H9 (cell line): ENCODE results near the gene HMGB4. TPM values are rescaled to one million over a fixed set of nuclear protein-coding genes. Genes with fewer than 3 reads are reported as not detected.

Experiments used
- DNase-seq: peaks from one replicate; pipeline ENCODE4 v3.0.0-alpha.2; 2017
- H2AFZ ChIP-seq: one replicate; pipeline ENCODE4 v1.6.1; 2013; ENCODE audit warnings: mild to moderate bottlenecking, low read length, control low read depth, moderate library complexity
- H2AK5ac ChIP-seq: 2 replicates; pipeline ENCODE4 v1.6.1; 2013; ENCODE audit warnings: low read length, control low read depth, mixed read lengths; ENCODE audit not compliant: insufficient read length
- H2BK120ac ChIP-seq: one replicate; pipeline ENCODE4 v1.6.1; 2013; ENCODE audit warnings: low read depth, mild to moderate bottlenecking, low read length, control low read depth, inconsistent platforms; ENCODE audit not compliant: poor library complexity, severe bottlenecking
- H2BK12ac ChIP-seq: 2 replicates; pipeline ENCODE4 v1.6.1; 2013; ENCODE audit warnings: low read length, control low read depth, mixed read lengths, low read depth; ENCODE audit not compliant: insufficient read length
- H2BK15ac ChIP-seq: 2 replicates; pipeline ENCODE4 v1.6.1; 2013; ENCODE audit warnings: low read depth, low read length, control low read depth
- H2BK20ac ChIP-seq: one replicate; pipeline ENCODE4 v1.6.1; 2013; ENCODE audit warnings: low read depth, mild to moderate bottlenecking, low read length, control low read depth, inconsistent platforms; ENCODE audit not compliant: poor library complexity, severe bottlenecking
- H2BK5ac ChIP-seq: 2 replicates; pipeline ENCODE4 v1.6.1; 2013; ENCODE audit warnings: low read length, control low read depth, mixed read lengths; ENCODE audit not compliant: insufficient read length
- H3K14ac ChIP-seq: 2 replicates; pipeline ENCODE4 v1.6.1; 2013; ENCODE audit warnings: low read length, control low read depth; ENCODE audit not compliant: insufficient read depth
- H3K18ac ChIP-seq: 2 replicates; pipeline ENCODE4 v1.6.1; 2013; ENCODE audit warnings: low read depth, mild to moderate bottlenecking, mixed read lengths, low read length, control low read depth; ENCODE audit not compliant: insufficient read length
- H3K23ac ChIP-seq: 2 replicates; pipeline ENCODE4 v1.6.1; 2013; ENCODE audit warnings: low read length, control low read depth, mixed read lengths, low read depth; ENCODE audit not compliant: insufficient read length
- H3K23me2 ChIP-seq: 2 replicates; pipeline ENCODE4 v1.6.1; 2013; ENCODE audit warnings: low read depth, mild to moderate bottlenecking, mixed read lengths, low read length, control low read depth; ENCODE audit not compliant: insufficient read length, poor library complexity, severe bottlenecking
- H3K27ac ChIP-seq: 2 replicates; pipeline ENCODE4 v1.5.1; 2013; ENCODE audit warnings: low read length, control low read depth, mixed read lengths, low read depth; ENCODE audit not compliant: insufficient read length
- H3K27me3 ChIP-seq: 2 replicates; pipeline ENCODE4 v1.6.1; 2013; ENCODE audit warnings: low read length, control low read depth, inconsistent platforms; ENCODE audit not compliant: insufficient read depth
- H3K4ac ChIP-seq: 2 replicates; pipeline ENCODE4 v1.6.1; 2013; ENCODE audit warnings: low read depth, mild to moderate bottlenecking, control low read depth, inconsistent platforms, low read length, moderate library complexity
- H3K4me1 ChIP-seq: 2 replicates; pipeline ENCODE4 v1.6.1; 2013; ENCODE audit warnings: low read length, control low read depth, inconsistent platforms; ENCODE audit not compliant: insufficient read depth
- H3K4me2 ChIP-seq: 2 replicates; pipeline ENCODE4 v1.6.1; 2013; ENCODE audit warnings: low read length, control low read depth, mixed read lengths; ENCODE audit not compliant: insufficient read length, insufficient read depth
- H3K56ac ChIP-seq: 2 replicates; pipeline ENCODE4 v1.6.1; 2013; ENCODE audit warnings: low read depth, mild to moderate bottlenecking, mixed read lengths, low read length, control low read depth; ENCODE audit not compliant: insufficient read length
- H3K79me1 ChIP-seq: 2 replicates; pipeline ENCODE4 v1.6.1; 2013; ENCODE audit warnings: low read depth, mild to moderate bottlenecking, moderate library complexity, low read length, control low read depth, inconsistent platforms; ENCODE audit not compliant: insufficient read depth, poor library complexity, severe bottlenecking
- H3K79me2 ChIP-seq: 2 replicates; pipeline ENCODE4 v1.6.1; 2013; ENCODE audit warnings: low read length, control low read depth, inconsistent platforms; ENCODE audit not compliant: insufficient read depth
- H3K9ac ChIP-seq: 2 replicates; pipeline ENCODE4 v1.6.1; 2013; ENCODE audit warnings: low read length, control low read depth, mixed read lengths; ENCODE audit not compliant: insufficient read length; ENCODE audit errors: extremely low read depth
- H3K9me3 ChIP-seq: one replicate; pipeline ENCODE4 v1.6.1; 2013; ENCODE audit warnings: low read depth, low read length, inconsistent platforms; ENCODE audit not compliant: control insufficient read depth
- H3T11ph ChIP-seq: one replicate; pipeline ENCODE4 v1.6.1; 2013; ENCODE audit warnings: mild to moderate bottlenecking, low read length, control low read depth, inconsistent platforms
- H4K20me1 ChIP-seq: one replicate; pipeline ENCODE4 v1.6.1; 2013; ENCODE audit not compliant: control insufficient read depth, insufficient read length, insufficient read depth
- H4K5ac ChIP-seq: 2 replicates; pipeline ENCODE4 v1.6.1; 2013; ENCODE audit warnings: low read depth, mild to moderate bottlenecking, mixed read lengths, low read length, control low read depth; ENCODE audit not compliant: insufficient read length
- H4K8ac ChIP-seq: replicated peaks from 2 replicates; pipeline ENCODE4 v1.6.1; 2013; ENCODE audit warnings: low read length, control low read depth, mixed read lengths, low read depth; ENCODE audit not compliant: insufficient read length
- H4K91ac ChIP-seq: 2 replicates; pipeline ENCODE4 v1.6.1; 2013; ENCODE audit warnings: low read depth, mild to moderate bottlenecking, moderate library complexity, mixed read lengths, low read length, control low read depth; ENCODE audit not compliant: insufficient read length
- H3K27ac Mint-ChIP-seq, 3 experiments: 2 replicates in 2 of 3; 3 replicates in 1 of 3; pipeline ENCODE4 v1.8.0; 2020 to 2021; ENCODE audit warnings: mixed read lengths in 3 of 3, mild to moderate bottlenecking in 1 of 3, moderate library complexity in 1 of 3
- H3K27me3 Mint-ChIP-seq: 2 replicates; pipeline ENCODE4 v1.8.0; 2021; ENCODE audit warnings: low read depth, mild to moderate bottlenecking, moderate library complexity, mixed read lengths
- H3K36me3 Mint-ChIP-seq, 3 experiments: 2 replicates in 2 of 3; 3 replicates in 1 of 3; pipeline ENCODE4 v1.8.0; 2020 to 2021; ENCODE audit warnings: low read depth in 3 of 3, mixed read lengths in 3 of 3; ENCODE audit not compliant: insufficient read depth in 1 of 3
- H3K4me1 Mint-ChIP-seq, 2 experiments: 2 replicates each; pipeline ENCODE4 v1.8.0; 2020; ENCODE audit warnings: mixed read lengths in 2 of 2
- H3K4me3 Mint-ChIP-seq, 2 experiments: 2 replicates in 1 of 2; 3 replicates in 1 of 2; pipeline ENCODE4 v1.8.0; 2020 to 2021; ENCODE audit warnings: mild to moderate bottlenecking in 2 of 2, mixed read lengths in 2 of 2, moderate library complexity in 1 of 2
- H3K9me3 Mint-ChIP-seq, 2 experiments: 2 replicates in 1 of 2; 3 replicates in 1 of 2; pipeline ENCODE4 v1.8.0; 2020; ENCODE audit warnings: mild to moderate bottlenecking in 2 of 2, mixed read lengths in 2 of 2, moderate library complexity in 1 of 2
- WGBS: extraction: QIAGEN DNeasy Blood & Tissue Kit; methylation state at CpG from one replicate; pipeline ENCODE4 v1.1.7; 2013; ENCODE audit warnings: missing lambda C conversion rate, low lambda C conversion rate, mixed read lengths; ENCODE audit not compliant: insufficient read length; ENCODE audit errors: extremely low coverage; 5-methylcytosine and 5-hydroxymethylcytosine counted together
- total RNA-seq: library from RNA; stranded (reverse); gene quantifications from 2 replicates; pipeline ENCODE4 v1.2.1, GENCODE V29; 2021
- TF ChIP-seq, protein P1 (sequence below): fragments of 200-600 bp; sonication (generic); conservative IDR thresholded peaks from 3 replicates; pipeline ENCODE4 v1.8.0; 2021; ENCODE audit warnings: antibody characterized with exemption, mild to moderate bottlenecking

HMGB4 gene
- total RNA-seq, 1 experiment from 2014 or later = not detected

DNA sequence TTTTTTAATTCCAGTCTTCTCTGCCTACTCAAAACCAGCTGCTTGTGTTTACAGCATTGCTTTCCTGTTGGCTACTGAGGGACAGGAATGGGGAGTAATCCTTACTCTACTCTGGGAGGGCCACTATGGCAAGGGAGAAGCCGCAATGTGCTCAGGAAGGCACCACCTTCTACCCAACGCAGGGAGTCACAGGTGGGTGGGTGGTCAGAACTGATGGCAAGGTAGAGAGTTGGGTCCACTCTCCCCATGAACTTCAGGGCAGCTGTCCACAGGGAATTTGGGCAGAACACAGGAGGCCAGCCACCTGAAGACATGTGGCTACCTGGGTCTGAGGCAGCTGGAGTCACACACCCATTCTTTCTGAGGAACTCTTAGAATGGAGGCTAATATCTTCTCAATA is 40.5 kb upstream of the HMGB4 start:
- no peak overlapping the region; a peak in 1 of 7 replicates for H3K27ac Mint-ChIP-seq
- H3K23ac ChIP-seq = no peak overlapping the region
- peaks cover 0 to 2% of the 10 kb centered on the region in 2 experiments; a peak in 3 of 5 replicates for H3K9me3 Mint-ChIP-seq

More for the DNA sequence above, 40.5 kb upstream of the HMGB4 start:
- Histone ChIP-seq H4K8ac (no peak overlapping the region), H3K18ac (no peak overlapping the region), H2BK12ac (no peak overlapping the region), H2BK15ac (no peak overlapping the region), H2BK20ac (no peak overlapping the region), H3K9ac (no peak overlapping the region), H3K79me1 (no peaks in the 10 kb centered on the region), H4K20me1 (no peaks in the 10 kb centered on the region), H3K79me2 (no peaks in the 10 kb centered on the region), H3K56ac (no peak overlapping the region), H3K9me3 (no peaks in the 10 kb centered on the region), H3T11ph (no peak overlapping the region), H3K4me1 (no peaks in the 10 kb centered on the region), H3K4me2 (no peak overlapping the region), H2BK5ac (no peak overlapping the region), H4K91ac (no peak overlapping the region), H2BK120ac (no peak overlapping the region), H3K14ac (no peak overlapping the region), H4K5ac (no peak overlapping the region), H2AK5ac (no peak overlapping the region), H3K27ac (no peak overlapping the region), H2AFZ (no peak overlapping the region), H3K4ac (no peak overlapping the region), H3K27me3 (no peaks in the 10 kb centered on the region), H3K23me2 (no peaks in the 10 kb centered on the region)
- WGBS = no CpG with 5 or more reads among the region's 2 CpGs
- TF ChIP-seq, protein P1, sequence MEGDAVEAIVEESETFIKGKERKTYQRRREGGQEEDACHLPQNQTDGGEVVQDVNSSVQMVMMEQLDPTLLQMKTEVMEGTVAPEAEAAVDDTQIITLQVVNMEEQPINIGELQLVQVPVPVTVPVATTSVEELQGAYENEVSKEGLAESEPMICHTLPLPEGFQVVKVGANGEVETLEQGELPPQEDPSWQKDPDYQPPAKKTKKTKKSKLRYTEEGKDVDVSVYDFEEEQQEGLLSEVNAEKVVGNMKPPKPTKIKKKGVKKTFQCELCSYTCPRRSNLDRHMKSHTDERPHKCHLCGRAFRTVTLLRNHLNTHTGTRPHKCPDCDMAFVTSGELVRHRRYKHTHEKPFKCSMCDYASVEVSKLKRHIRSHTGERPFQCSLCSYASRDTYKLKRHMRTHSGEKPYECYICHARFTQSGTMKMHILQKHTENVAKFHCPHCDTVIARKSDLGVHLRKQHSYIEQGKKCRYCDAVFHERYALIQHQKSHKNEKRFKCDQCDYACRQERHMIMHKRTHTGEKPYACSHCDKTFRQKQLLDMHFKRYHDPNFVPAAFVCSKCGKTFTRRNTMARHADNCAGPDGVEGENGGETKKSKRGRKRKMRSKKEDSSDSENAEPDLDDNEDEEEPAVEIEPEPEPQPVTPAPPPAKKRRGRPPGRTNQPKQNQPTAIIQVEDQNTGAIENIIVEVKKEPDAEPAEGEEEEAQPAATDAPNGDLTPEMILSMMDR = no peak
- Mint-ChIP-seq H3K27me3 (peaks cover 1% of the 10 kb centered on the region; the same call in 1 of the 2 replicates), H3K4me3 (no peak overlapping the region), H3K4me1 (no peaks in the 10 kb centered on the region), H3K36me3 (peaks cover 5 to 14% (median 14%) of the 10 kb centered on the region in 3 experiments; a peak in 6 of 7 replicates)
- no peak for DNase-seq
